Endothelial cell of umbilical vein (primary cell): ENCODE results near the gene ATRNL1. TPM values are rescaled to one million over a fixed set of nuclear protein-coding genes. Genes with fewer than 3 reads are reported as not detected.

Experiments used
- BruUV-seq: library from RNA; stranded (reverse); fragments of 400-500 nt; replicated peaks from 2 replicates; lab custom pipeline; 2021; lab: Mats Ljungman, UMichigan
- CTCF ChIA-PET: fragments of 300-600, 350-600 bp; sonication (Branson Sonifier 250); formaldehyde crosslinking; loops from one replicate; lab custom pipeline; 2021; ENCODE audit warnings: antibody characterized with exemption, inconsistent platforms; lab: Charles Lee
- POLR2A ChIA-PET: fragments of 300-600, 350-600 bp; sonication (Branson Sonifier 250); formaldehyde crosslinking; loops from one replicate; lab custom pipeline; 2021; ENCODE audit warnings: antibody characterized with exemption, inconsistent platforms; lab: Charles Lee
- DNase-seq: peaks from one replicate; pipeline ENCODE4 v3.0.0-alpha.2; 2011; ENCODE audit warnings: low read depth, low spot score
- FAIRE-seq: peaks from 2 replicates; lab custom pipeline; 2011; peaks lifted over from hg19 to GRCh38; lab: Jason Lieb, UNC
- H2AFZ ChIP-seq: 2 replicates; pipeline ENCODE4 v1.6.0; 2012; ENCODE audit warnings: low read depth, low read length, control low read depth, inconsistent platforms
- H3K27ac ChIP-seq: 2 replicates; pipeline ENCODE4 v1.5.1; 2011; ENCODE audit warnings: low read depth, mild to moderate bottlenecking, control low read depth, low read length, moderate library complexity; ENCODE audit not compliant: insufficient read depth
- H3K27me3 ChIP-seq, 2 experiments: 2 replicates each; pipeline versions ENCODE4 v1.6.0 to v1.6.1; 2011; ENCODE audit warnings: low read length in 2 of 2, mixed read lengths in 1 of 2; ENCODE audit not compliant: control insufficient read depth in 2 of 2, insufficient read depth in 2 of 2
- H3K36me3 ChIP-seq, 2 experiments: 2 replicates in 1 of 2; 3 replicates in 1 of 2; pipeline ENCODE4 v1.5.1; 2011; ENCODE audit warnings: low read length in 2 of 2, mild to moderate bottlenecking in 1 of 2, moderate library complexity in 1 of 2; ENCODE audit not compliant: control insufficient read depth in 2 of 2, insufficient read depth in 2 of 2; ENCODE audit errors: extremely low read depth in 1 of 2
- H3K4me1 ChIP-seq: 3 replicates; pipeline ENCODE4 v1.5.1; 2011; ENCODE audit warnings: mild to moderate bottlenecking, low read length; ENCODE audit not compliant: control insufficient read depth, insufficient read depth; ENCODE audit errors: extremely low read depth
- H3K4me2 ChIP-seq: 2 replicates; pipeline ENCODE4 v1.6.1; 2011; ENCODE audit warnings: low read length, control low read depth, mixed read lengths; ENCODE audit not compliant: insufficient read depth
- H3K4me3 ChIP-seq, 3 experiments: fragments of 200-600 bp in 1 of 3; sonication (generic), shearing (Covaris generic) in 1 of 3; replicated peaks in 1 of 3; 2 replicates each; pipeline ENCODE4 v1.5.1; 2011 to 2016; ENCODE audit warnings: control low read depth in 3 of 3, low read length in 3 of 3, mild to moderate bottlenecking in 2 of 3, inconsistent platforms in 1 of 3, low read depth in 1 of 3, moderate library complexity in 1 of 3; ENCODE audit not compliant: insufficient read depth in 1 of 3
- H3K79me2 ChIP-seq: 2 replicates; pipeline ENCODE4 v1.6.0; 2012; ENCODE audit warnings: low read length, inconsistent platforms; ENCODE audit not compliant: control insufficient read depth, insufficient read depth
- H3K9ac ChIP-seq: replicated peaks from 2 replicates; pipeline ENCODE3; 2011; ENCODE audit warnings: low read length, control low read depth; ENCODE audit not compliant: insufficient read depth; ENCODE audit errors: extremely low read depth
- H3K9me1 ChIP-seq: replicated peaks from 3 replicates; pipeline ENCODE4 v1.6.0; 2011; ENCODE audit warnings: mild to moderate bottlenecking, low read length; ENCODE audit not compliant: control insufficient read depth, insufficient read depth; ENCODE audit errors: extremely low read depth
- H3K9me3 ChIP-seq: replicated peaks from 2 replicates; pipeline ENCODE4 v1.5.1; 2012; ENCODE audit warnings: low read length, inconsistent platforms; ENCODE audit not compliant: control insufficient read depth, insufficient read depth
- H4K20me1 ChIP-seq: replicated peaks from 2 replicates; pipeline ENCODE3; 2011; ENCODE audit warnings: mild to moderate bottlenecking, low read length; ENCODE audit not compliant: control insufficient read depth, insufficient read depth; ENCODE audit errors: extremely low read depth
- EZH2 ChIP-seq: IDR thresholded peaks from 2 replicates; pipeline ENCODE4 v1.6.1; 2012; ENCODE audit warnings: borderline replicate concordance, low read depth, mild to moderate bottlenecking, moderate library complexity, low read length, inconsistent platforms; ENCODE audit not compliant: severe bottlenecking
- FOS ChIP-seq: IDR thresholded peaks from 2 replicates; pipeline ENCODE4 v1.6.1; 2011; ENCODE audit warnings: mild to moderate bottlenecking, low read length, moderate library complexity, borderline replicate concordance; ENCODE audit not compliant: insufficient read depth
- GATA2 ChIP-seq: IDR thresholded peaks from 2 replicates; pipeline ENCODE4 v1.7.0; 2011; ENCODE audit warnings: low read depth, mild to moderate bottlenecking, moderate library complexity, mixed read lengths, low read length; ENCODE audit not compliant: insufficient read length, insufficient read depth
- JUN ChIP-seq: IDR thresholded peaks from 2 replicates; pipeline ENCODE4 v1.6.1; 2011; ENCODE audit warnings: borderline replicate concordance, low read depth; ENCODE audit not compliant: insufficient read length, insufficient read depth
- MYC ChIP-seq: IDR thresholded peaks from one replicate; pipeline ENCODE4 v1.6.1; 2011; ENCODE audit warnings: mild to moderate bottlenecking, low read depth, low read length
- POLR2AphosphoS5 ChIP-seq: IDR thresholded peaks from 2 replicates; pipeline ENCODE4 v1.6.1; 2012; ENCODE audit warnings: low read depth, mild to moderate bottlenecking, control low read depth, low read length, moderate library complexity; ENCODE audit not compliant: insufficient read depth
- dilution Hi-C: fragments of 300-500 bp; cut with MboI; formaldehyde crosslinking; loops from one replicate; pipeline ENCODE4 v1.15.0; 2019; ENCODE audit warnings: low sequenced_read_pairs; ENCODE audit not compliant: extremely low pct_ligation_motif_present
- intact Hi-C: fragments of 100-400 bp; cut with micrococcal nuclease; formaldehyde crosslinking; loops from one replicate; pipeline ENCODE4 v1.10.0; 2022
- polyA plus RNA-seq, 4 experiments: library from polyadenylated mRNA; depleted of rRNA in 3 of 4; stranded (reverse) in 3 of 4; unstranded in 1 of 4; fragments of >200 nt; gene quantifications; 2 replicates each; pipeline versions ENCODE4 v1.2.1 to v1.2.3, GENCODE V29; 2011 to 2012; ENCODE audit warnings: missing spikeins in 1 of 4
- total RNA-seq: library from RNA; stranded (reverse); gene quantifications from 2 replicates; pipeline ENCODE4 v1.2.3, GENCODE V29; 2021
- TF ChIP-seq, protein P1 (sequence below), 2 donors: IDR thresholded peaks; 1 replicate in 1 of 2; 2 replicates in 1 of 2; pipeline ENCODE4 v1.5.1; 2011; ENCODE audit warnings: low read length in 2 of 2, mild to moderate bottlenecking in 2 of 2, moderate library complexity in 2 of 2, control low read depth in 1 of 2, inconsistent platforms in 1 of 2, low read depth in 1 of 2; ENCODE audit not compliant: insufficient read depth in 1 of 2; ENCODE audit errors: extremely low read depth in 1 of 2
- TF ChIP-seq, protein P2 (sequence below): IDR thresholded peaks from 2 replicates; pipeline ENCODE4 v1.6.1; 2011; ENCODE audit not compliant: insufficient read depth, insufficient read length

Gene ATRNL1
- total and polyA plus RNA-seq, 2 donors (not counting 3 experiments of a cell fraction or from before 2014, with no cell fraction given) = not detected

DNA sequence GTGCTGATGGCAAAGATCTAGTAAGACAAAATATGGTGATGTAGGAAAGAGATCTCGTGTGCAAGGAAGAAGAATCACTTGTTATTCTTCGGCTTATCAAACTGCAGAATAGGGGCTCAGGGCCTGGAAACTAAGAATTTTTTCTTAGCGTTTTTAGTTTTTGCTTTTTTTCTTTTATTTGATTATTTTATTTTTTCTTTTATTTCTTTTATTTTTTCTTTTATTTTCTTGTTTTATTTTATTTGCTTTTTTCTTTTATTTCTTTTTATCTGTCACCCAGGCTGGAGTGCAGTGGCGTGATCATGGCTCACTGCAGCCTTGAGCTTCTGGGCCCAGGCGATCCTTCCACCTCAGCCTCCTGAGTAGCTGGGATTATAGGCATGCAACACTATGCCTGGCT is 70.0 kb downstream of the ATRNL1 start:
- Histone ChIP-seq H3K9me1 (no peaks in the 10 kb centered on the region), H3K4me3 (no peak overlapping the region), H3K4me1 (no peaks in the 10 kb centered on the region), H3K27me3 (no peaks in the 10 kb centered on the region), H3K79me2 (no peaks in the 10 kb centered on the region), H3K36me3 (no peaks in the 10 kb centered on the region), H3K27ac (no peak overlapping the region), H3K9ac (no peak overlapping the region), H3K9me3 (no peaks in the 10 kb centered on the region), H4K20me1 (no peaks in the 10 kb centered on the region), H2AFZ (no peak overlapping the region), H3K4me2 (no peak overlapping the region)
- TF ChIP-seq FOS (no peak), JUN (no peak), MYC (no peak), EZH2 (no peak), POLR2AphosphoS5 (no peak), GATA2 (no peak)
- TF ChIP-seq, protein P1, sequence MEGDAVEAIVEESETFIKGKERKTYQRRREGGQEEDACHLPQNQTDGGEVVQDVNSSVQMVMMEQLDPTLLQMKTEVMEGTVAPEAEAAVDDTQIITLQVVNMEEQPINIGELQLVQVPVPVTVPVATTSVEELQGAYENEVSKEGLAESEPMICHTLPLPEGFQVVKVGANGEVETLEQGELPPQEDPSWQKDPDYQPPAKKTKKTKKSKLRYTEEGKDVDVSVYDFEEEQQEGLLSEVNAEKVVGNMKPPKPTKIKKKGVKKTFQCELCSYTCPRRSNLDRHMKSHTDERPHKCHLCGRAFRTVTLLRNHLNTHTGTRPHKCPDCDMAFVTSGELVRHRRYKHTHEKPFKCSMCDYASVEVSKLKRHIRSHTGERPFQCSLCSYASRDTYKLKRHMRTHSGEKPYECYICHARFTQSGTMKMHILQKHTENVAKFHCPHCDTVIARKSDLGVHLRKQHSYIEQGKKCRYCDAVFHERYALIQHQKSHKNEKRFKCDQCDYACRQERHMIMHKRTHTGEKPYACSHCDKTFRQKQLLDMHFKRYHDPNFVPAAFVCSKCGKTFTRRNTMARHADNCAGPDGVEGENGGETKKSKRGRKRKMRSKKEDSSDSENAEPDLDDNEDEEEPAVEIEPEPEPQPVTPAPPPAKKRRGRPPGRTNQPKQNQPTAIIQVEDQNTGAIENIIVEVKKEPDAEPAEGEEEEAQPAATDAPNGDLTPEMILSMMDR (IDR thresholded peaks at IDR 0.05; ENCODE audit: extremely low read depth in 1 of 2, insufficient read depth in 1 of 2, low read depth in 1 of 2, low read length in 2 of 2) = no peak
- TF ChIP-seq, protein P2, sequence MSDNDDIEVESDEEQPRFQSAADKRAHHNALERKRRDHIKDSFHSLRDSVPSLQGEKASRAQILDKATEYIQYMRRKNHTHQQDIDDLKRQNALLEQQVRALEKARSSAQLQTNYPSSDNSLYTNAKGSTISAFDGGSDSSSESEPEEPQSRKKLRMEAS = no peak
- BruUV-seq = no TSS peak
- dilution Hi-C loops (no loop called here), intact Hi-C loops (no loop called here)
- no peak for DNase-seq
- ChIA-PET CTCF (no interaction called here), POLR2A (no interaction called here)
- no peak for FAIRE-seq
